GM19463 (cell line): ENCODE data around the gene PGA3.
"Not testable (repeated sequence)": the region's sequence is repeated elsewhere in the genome, so short reads cannot be mapped to it uniquely, and the experiment has no call there.

Experiments
- ATAC-seq: cut with Tn5 transposase; IDR thresholded peaks from one replicate; pipeline ENCODE4 v1.9.1; 2021; ENCODE audit warnings: mild to moderate bottlenecking, moderate library complexity; ENCODE audit not compliant: unreplicated experiment

PGA3 gene

DNA sequence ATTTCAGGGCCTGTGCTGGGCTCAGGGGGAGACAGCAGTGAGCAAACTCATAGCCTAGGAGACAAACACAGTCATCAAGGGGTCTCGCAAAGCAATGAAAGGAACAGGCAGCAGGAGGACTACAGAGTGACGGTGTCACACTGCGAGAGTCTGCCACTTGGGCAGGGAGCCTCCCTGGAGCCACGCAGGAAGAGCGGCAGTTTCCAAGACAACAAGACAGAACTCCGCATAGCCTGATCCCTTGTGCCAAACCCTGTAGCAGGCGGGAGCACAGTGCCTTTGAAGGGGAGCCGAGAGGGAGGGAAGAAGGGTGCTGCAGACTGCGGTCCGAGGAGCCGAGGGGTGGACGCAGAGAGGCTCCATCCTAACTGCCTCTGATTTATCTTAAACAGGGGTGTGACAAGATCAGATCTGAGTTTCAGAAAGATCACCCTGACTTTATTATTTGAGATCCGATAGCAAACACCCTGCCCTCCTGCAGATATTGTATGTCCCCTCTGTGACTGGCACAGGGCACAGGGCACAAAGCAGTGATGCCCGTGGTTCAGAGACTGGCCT, 1.3 kb downstream of the PGA3 start:
- ATAC-seq = not testable (repeated sequence)

DNA sequence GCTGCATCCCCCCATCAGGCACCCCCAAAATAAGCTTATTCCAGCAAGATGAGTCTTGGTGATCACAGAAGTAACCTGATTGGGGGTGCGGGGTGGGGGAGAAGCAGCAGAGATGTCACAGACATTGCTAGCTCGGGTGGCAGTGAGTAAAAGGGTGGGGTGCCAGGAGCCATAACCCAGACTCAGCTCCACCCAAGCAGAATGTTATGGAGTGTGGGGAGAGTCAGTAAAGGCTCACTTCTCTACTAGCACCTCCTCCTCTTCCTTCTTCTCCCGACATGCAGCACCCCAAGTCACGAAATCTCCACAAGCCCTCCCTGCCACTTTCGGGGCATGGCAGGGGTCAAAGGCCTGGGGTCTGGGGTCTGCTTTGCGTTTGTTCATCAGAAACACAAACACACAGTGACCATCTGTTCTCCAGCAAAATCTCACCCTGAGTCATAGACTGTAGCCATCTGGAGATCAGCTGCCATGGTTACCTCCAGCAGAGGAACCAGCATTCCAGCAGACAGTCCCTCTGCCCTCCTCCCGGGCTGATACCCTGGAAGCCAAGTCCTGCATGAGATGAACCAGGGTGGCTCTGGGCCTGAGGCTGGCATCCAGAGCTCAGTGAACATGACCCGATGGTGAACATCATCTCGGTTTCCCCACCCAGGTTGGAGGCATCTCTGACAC, 4.5 kb downstream of the PGA3 start:
- not testable (repeated sequence) for ATAC-seq

DNA sequence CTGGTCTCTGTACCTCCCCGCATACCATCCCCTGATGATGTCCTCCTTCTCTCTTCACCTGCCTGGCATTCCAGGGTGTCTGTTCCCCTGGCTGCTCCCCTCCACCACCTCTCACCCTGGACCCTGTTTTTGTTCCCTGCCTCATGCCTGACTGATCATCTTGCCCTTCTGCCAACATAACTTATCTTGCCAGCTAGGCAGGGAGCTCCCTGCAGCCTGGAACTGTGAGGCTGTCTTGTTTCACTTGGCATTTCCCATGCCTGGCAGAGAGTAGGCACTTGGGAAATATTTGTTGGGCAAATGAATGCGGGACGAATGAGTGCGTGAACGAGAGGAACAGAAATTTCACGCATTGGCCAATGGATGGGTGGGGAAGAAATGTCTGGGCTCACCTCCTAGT, 7.3 kb downstream of the PGA3 start:
- ATAC-seq = not testable (repeated sequence)

DNA sequence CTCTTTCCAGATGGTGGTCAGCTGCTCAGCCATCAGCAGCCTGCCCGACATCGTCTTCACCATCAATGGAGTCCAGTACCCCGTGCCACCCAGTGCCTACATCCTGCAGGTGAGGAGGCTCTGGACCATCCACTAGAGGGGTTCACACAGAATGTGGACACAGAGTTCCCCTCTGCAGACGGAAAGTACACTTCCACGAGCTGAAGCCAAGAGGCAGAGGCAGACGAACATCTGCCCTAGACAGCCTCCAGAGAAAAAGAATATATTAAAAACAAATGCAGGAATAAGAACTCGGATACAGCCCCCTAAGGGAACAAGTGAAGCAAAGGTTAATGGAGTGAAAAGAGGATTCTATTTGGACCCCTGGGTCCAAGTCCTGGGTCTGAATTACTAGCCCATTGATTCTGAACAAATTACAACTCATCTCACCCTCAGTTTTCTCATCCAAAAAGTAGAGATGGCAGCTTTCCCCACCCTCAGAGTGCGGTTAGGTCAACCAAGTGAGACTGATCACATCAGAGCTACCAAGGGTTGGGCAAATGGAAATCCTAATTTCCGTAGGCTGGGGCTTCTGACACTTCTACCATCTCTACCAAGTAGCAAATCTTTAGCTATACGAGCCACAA, 8.1 kb downstream of the PGA3 start:
- ATAC-seq = not testable (repeated sequence)

DNA sequence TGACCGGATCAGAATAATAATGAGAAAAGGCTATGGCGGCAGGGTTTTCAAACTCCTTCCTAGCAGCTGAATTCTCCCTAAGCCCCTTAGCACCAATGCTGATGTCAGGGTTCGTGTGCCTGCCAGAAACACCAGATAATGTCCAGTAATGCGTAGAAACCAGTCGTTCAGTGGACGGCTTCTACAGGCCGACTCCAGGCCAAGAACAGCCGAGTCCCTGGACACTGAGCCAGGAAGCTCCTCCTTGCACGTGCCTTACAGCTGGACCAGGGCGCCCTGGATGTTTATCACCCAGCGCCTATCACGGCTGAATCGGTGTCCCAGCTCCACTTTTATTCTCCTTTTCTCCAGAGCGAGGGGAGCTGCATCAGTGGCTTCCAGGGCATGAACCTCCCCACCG, 8.9 kb downstream of the PGA3 start:
- ATAC-seq = not testable (repeated sequence)

DNA sequence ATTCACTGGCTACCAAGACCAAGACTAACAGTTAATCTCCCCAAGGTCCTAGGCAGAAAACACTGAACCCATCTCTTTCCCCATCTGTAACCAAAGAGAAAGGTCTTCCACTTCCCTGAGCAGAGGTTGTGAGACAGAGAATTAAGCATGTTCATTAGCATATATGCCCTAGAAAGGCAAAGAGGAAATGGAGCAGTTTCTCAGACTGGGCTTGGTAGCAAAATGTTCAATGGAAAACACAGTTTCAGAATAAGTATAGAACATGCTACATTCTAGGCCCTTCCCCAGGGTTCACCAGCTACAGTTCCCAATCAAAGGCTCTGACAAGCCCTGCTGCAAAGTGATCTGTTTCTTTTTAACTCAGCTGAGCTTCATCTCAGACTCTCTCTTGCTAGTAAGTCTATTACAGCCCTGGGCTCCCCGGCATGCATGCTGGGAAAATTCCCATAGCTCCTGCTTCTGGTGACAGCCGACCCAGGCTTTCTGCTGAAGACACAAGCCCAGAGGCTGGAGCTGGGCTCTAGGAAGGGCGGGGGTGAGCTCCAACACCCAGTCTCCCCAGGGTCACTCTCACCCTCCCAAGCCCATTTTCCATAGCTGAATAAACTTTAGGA, 10.5 kb downstream of the PGA3 start:
- not testable (repeated sequence) for ATAC-seq

DNA sequence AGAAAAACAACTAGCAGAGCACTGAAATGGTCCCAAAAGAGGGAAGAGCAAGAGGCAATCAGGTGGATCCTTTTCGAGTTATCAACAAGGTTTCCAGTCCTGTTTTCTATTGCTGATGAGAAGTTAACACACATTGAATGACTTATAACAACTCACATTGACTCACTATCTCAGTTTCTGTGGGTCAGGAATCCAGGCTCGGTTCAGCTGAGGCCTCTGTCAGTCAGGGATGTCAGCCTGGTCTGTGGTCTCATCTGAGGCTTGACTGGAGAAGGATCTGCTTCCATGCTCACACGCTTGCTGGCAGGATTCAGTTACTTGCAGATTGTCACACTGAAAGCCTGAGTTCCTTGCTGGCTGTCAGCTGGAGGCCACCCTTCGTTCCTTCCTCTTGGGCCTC, 15.0 kb downstream of the PGA3 start:
- ATAC-seq = not testable (repeated sequence)

DNA sequence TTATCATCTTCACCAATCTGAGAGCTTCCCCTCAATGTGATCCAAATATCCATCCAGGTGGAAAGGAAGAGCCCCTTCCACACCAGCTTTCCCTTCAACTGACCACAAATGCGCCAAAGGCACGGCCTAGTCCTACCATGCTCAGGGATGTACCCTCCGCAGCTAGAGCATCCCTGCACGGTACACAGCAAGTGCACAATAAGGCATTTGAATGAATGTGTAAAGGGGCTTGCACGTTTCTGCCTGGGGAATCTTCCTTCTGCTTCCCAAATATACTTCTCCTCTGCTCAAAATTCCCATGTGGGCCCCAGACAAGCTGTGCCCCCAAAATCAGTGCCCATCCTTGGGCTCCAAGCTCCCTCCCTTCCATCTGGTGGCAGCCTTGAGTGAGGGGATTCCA, 15.7 kb downstream of the PGA3 start:
- ATAC-seq = not testable (repeated sequence)

DNA sequence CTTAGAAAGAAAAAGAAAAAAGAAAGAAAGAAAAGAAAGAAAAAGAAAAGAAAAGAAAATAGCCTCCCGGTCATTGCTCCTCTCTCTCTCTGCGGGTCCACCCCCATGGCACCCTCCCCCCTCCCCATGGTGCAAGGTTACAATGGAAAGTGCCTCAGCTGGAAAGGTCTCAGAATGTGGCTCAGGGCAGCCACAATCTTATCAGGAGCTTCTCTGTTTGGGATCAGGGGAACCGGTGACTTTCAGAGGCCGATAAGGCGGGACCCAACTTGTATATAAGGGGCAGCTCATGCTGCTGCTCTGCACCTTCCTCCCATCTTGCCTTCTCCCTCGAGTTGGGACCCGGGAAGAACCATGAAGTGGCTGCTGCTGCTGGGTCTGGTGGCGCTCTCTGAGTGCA, 18.7 kb downstream of the PGA3 start, which contains the start of gene PGA4:
PGA4 (plus strand) TSS at position 301 of the 400 bp plus-strand sequence; CDS start at position 355, 54 bp downstream.
- ATAC-seq = not testable (repeated sequence)

DNA sequence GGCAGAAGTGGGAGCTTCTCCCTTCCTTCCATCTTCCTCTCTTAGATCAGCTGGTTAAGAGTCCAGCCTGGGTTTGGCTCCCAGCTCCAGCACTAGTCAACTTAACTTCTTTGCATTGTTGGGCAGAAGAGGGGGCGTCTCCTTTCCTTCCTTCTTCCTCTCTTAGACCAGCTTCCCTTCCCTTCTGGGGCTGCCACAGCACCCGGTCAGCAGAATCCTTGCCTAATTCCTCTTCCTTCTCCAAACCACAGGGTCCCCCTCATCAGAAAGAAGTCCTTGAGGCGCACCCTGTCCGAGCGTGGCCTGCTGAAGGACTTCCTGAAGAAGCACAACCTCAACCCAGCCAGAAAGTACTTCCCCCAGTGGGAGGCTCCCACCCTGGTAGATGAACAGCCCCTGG, 19.4 kb downstream of the PGA3 start:
- not testable (repeated sequence) for ATAC-seq

DNA sequence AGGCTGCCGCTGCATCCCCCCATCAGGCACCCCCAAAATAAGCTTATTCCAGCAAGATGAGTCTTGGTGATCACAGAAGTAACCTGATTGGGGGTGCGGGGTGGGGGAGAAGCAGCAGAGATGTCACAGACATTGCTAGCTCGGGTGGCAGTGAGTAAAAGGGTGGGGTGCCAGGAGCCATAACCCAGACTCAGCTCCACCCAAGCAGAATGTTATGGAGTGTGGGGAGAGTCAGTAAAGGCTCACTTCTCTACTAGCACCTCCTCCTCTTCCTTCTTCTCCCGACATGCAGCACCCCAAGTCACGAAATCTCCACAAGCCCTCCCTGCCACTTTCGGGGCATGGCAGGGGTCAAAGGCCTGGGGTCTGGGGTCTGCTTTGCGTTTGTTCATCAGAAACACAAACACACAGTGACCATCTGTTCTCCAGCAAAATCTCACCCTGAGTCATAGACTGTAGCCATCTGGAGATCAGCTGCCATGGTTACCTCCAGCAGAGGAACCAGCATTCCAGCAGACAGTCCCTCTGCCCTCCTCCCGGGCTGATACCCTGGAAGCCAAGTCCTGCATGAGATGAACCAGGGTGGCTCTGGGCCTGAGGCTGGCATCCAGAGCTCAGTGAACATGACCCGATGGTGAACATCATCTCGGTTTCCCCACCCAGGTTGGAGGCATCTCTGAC, 23.3 kb downstream of the PGA3 start:
- not testable (repeated sequence) for ATAC-seq

DNA sequence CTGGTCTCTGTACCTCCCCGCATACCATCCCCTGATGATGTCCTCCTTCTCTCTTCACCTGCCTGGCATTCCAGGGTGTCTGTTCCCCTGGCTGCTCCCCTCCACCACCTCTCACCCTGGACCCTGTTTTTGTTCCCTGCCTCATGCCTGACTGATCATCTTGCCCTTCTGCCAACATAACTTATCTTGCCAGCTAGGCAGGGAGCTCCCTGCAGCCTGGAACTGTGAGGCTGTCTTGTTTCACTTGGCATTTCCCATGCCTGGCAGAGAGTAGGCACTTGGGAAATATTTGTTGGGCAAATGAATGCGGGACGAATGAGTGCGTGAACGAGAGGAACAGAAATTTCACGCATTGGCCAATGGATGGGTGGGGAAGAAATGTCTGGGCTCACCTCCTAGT, 26.1 kb downstream of the PGA3 start:
- not testable (repeated sequence) for ATAC-seq

DNA sequence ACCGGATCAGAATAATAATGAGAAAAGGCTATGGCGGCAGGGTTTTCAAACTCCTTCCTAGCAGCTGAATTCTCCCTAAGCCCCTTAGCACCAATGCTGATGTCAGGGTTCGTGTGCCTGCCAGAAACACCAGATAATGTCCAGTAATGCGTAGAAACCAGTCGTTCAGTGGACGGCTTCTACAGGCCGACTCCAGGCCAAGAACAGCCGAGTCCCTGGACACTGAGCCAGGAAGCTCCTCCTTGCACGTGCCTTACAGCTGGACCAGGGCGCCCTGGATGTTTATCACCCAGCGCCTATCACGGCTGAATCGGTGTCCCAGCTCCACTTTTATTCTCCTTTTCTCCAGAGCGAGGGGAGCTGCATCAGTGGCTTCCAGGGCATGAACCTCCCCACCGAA, 27.7 kb downstream of the PGA3 start:
- ATAC-seq = not testable (repeated sequence)

DNA sequence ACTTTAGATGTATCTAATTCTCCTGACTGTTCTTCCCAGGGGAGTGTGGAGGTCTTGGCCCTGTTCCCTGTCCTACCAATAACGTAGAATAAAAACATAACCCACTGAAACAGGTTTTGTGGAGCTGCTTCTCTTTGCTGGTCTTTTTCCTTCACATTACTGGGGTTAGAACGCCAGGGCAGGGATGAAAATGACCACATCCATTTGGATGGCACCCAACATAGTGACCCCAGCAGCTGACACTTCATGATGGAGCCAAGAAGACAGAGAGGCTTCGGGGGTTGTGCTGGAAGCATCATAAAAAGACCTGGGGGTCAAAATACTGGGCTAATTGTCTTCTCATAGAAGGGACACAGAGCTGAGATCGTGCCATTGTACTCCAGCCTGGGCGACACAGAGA, 28.3 kb downstream of the PGA3 start:
- ATAC-seq = not testable (repeated sequence)

DNA sequence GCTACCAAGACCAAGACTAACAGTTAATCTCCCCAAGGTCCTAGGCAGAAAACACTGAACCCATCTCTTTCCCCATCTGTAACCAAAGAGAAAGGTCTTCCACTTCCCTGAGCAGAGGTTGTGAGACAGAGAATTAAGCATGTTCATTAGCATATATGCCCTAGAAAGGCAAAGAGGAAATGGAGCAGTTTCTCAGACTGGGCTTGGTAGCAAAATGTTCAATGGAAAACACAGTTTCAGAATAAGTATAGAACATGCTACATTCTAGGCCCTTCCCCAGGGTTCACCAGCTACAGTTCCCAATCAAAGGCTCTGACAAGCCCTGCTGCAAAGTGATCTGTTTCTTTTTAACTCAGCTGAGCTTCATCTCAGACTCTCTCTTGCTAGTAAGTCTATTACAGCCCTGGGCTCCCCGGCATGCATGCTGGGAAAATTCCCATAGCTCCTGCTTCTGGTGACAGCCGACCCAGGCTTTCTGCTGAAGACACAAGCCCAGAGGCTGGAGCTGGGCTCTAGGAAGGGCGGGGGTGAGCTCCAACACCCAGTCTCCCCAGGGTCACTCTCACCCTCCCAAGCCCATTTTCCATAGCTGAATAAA, 29.3 kb downstream of the PGA3 start:
- ATAC-seq = not testable (repeated sequence)

DNA sequence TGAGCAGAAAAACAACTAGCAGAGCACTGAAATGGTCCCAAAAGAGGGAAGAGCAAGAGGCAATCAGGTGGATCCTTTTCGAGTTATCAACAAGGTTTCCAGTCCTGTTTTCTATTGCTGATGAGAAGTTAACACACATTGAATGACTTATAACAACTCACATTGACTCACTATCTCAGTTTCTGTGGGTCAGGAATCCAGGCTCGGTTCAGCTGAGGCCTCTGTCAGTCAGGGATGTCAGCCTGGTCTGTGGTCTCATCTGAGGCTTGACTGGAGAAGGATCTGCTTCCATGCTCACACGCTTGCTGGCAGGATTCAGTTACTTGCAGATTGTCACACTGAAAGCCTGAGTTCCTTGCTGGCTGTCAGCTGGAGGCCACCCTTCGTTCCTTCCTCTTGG, 33.8 kb downstream of the PGA3 start:
- not testable (repeated sequence) for ATAC-seq

DNA sequence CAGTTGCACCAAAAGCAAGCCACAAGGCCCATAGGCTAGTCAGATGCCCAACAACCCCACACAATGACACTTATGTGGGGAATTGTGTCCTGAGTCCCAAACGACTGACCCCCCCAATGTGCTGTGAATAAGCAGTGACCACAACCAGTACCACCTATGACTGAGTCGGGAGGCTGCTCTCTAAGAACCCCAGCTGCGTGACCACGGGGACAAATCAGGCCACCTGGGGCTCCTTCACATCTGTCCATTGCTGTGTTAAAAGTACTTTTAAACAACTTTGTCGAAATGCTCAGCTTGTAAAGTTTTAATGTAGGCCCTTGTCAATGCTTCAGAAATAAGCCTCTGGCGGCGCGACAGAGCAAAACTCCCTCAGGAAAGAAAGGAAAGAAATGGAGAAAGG, 37.0 kb downstream of the PGA3 start:
- not testable (repeated sequence) for ATAC-seq

DNA sequence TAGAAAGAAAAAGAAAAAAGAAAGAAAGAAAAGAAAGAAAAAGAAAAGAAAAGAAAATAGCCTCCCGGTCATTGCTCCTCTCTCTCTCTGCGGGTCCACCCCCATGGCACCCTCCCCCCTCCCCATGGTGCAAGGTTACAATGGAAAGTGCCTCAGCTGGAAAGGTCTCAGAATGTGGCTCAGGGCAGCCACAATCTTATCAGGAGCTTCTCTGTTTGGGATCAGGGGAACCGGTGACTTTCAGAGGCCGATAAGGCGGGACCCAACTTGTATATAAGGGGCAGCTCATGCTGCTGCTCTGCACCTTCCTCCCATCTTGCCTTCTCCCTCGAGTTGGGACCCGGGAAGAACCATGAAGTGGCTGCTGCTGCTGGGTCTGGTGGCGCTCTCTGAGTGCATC, 37.6 kb downstream of the PGA3 start, which contains the start of gene PGA5:
PGA5 (plus strand) TSS at position 301 of the 400 bp plus-strand sequence; CDS start at position 353, 52 bp downstream.
- not testable (repeated sequence) for ATAC-seq

DNA sequence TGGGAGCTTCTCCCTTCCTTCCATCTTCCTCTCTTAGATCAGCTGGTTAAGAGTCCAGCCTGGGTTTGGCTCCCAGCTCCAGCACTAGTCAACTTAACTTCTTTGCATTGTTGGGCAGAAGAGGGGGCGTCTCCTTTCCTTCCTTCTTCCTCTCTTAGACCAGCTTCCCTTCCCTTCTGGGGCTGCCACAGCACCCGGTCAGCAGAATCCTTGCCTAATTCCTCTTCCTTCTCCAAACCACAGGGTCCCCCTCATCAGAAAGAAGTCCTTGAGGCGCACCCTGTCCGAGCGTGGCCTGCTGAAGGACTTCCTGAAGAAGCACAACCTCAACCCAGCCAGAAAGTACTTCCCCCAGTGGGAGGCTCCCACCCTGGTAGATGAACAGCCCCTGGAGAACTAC, 38.2 kb downstream of the PGA3 start:
- ATAC-seq = not testable (repeated sequence)

DNA sequence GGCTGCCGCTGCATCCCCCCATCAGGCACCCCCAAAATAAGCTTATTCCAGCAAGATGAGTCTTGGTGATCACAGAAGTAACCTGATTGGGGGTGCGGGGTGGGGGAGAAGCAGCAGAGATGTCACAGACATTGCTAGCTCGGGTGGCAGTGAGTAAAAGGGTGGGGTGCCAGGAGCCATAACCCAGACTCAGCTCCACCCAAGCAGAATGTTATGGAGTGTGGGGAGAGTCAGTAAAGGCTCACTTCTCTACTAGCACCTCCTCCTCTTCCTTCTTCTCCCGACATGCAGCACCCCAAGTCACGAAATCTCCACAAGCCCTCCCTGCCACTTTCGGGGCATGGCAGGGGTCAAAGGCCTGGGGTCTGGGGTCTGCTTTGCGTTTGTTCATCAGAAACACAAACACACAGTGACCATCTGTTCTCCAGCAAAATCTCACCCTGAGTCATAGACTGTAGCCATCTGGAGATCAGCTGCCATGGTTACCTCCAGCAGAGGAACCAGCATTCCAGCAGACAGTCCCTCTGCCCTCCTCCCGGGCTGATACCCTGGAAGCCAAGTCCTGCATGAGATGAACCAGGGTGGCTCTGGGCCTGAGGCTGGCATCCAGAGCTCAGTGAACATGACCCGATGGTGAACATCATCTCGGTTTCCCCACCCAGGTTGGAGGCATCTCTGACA, 42.1 kb downstream of the PGA3 start:
- not testable (repeated sequence) for ATAC-seq
